NCI-H1694 treated with DMSO at 0.1 percent for 48 hours (cell line): Measurements from ENCODE around the gene NOTCH1.

Experiments used
- DNase-seq: peaks from one replicate; lab custom pipeline; 2025; lab: John Stamatoyannopoulos, UW

The NOTCH1 gene

GRCh38 chr9:136463578-136463977 lies 82.3 kb downstream of the NOTCH1 start:
- DNase-seq = no peak

GRCh38 chr9:136462664-136463063 lies 83.2 kb downstream of the NOTCH1 start:
- no peak for DNase-seq

GRCh38 chr9:136460772-136461325 lies 85.0 kb downstream of the NOTCH1 start:
- no peak for DNase-seq

- DNase-seq = no peak
These were observed 86.4 kb downstream of the NOTCH1 start for GRCh38 chr9:136459425-136459824.

- DNase-seq = no peak
These were observed 88.5 kb downstream of the NOTCH1 start for GRCh38 chr9:136457326-136457725.

- no peak for DNase-seq
These were observed 89.6 kb downstream of the NOTCH1 start for GRCh38 chr9:136456258-136456657.

GRCh38 chr9:136455043-136456002 lies 90.5 kb downstream of the NOTCH1 start:
- DNase-seq = no peak

- DNase-seq = no peak
These were observed 91.6 kb downstream of the NOTCH1 start for GRCh38 chr9:136454026-136454796.

GRCh38 chr9:136453326-136453725 lies 92.5 kb downstream of the NOTCH1 start:
- no peak for DNase-seq

- no peak for DNase-seq
These were observed 94.5 kb downstream of the NOTCH1 start for GRCh38 chr9:136451221-136451877.

GRCh38 chr9:136448655-136449054 lies 97.2 kb downstream of the NOTCH1 start:
- DNase-seq = no peak

GRCh38 chr9:136447173-136447778 lies 98.6 kb downstream of the NOTCH1 start:
- DNase-seq = no peak

- DNase-seq = no peak
These were observed 100.0 kb downstream of the NOTCH1 start for GRCh38 chr9:136445799-136446198.
